GM12874 (cell line): ENCODE measurements around the gene KRTAP10-8.

ENCODE experiments used
- TF ChIP-seq, protein P1 (sequence below): IDR thresholded peaks from 2 replicates; pipeline ENCODE4 v1.5.1; 2011; ENCODE audit warnings: low read depth, mild to moderate bottlenecking, control low read depth, low read length, moderate library complexity; ENCODE audit not compliant: insufficient read depth

KRTAP10-8 gene

DNA sequence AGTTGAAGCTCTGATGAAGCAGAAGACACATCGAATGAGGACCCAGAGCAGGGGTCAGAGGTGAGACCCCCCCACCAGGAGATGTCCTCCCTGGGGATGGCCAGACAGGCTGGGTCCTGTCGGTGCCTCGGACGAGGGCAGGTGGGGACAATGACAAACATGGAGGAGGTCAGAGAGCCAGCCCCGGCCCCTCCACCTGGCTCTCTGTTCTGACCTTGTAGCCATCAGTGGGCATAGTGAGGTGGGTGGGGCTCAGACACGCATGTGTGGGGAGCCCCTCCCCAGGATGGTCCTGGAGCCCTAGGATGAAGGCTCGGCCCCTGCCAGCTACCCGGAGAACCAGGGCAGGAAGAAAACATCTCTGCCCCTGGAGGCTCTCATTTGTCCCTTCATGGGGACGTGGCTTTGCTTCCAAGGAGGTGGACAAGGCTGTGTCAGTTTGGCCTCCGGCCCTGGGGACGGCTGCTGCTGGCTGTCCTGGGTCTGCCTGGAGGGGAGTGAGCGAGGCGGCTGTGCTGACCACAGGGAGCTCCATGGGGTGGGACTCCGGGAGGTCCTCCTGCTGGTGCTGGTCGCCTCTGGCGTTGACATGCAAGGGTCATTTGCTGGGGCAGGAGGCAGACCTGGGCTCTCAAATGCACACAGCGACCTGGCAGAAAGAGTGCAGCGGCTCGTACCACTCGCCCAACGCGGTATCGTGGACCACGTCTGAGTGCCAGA is 22.1 kb upstream of the KRTAP10-8 start:
- TF ChIP-seq, protein P1, sequence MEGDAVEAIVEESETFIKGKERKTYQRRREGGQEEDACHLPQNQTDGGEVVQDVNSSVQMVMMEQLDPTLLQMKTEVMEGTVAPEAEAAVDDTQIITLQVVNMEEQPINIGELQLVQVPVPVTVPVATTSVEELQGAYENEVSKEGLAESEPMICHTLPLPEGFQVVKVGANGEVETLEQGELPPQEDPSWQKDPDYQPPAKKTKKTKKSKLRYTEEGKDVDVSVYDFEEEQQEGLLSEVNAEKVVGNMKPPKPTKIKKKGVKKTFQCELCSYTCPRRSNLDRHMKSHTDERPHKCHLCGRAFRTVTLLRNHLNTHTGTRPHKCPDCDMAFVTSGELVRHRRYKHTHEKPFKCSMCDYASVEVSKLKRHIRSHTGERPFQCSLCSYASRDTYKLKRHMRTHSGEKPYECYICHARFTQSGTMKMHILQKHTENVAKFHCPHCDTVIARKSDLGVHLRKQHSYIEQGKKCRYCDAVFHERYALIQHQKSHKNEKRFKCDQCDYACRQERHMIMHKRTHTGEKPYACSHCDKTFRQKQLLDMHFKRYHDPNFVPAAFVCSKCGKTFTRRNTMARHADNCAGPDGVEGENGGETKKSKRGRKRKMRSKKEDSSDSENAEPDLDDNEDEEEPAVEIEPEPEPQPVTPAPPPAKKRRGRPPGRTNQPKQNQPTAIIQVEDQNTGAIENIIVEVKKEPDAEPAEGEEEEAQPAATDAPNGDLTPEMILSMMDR = no peak

DNA sequence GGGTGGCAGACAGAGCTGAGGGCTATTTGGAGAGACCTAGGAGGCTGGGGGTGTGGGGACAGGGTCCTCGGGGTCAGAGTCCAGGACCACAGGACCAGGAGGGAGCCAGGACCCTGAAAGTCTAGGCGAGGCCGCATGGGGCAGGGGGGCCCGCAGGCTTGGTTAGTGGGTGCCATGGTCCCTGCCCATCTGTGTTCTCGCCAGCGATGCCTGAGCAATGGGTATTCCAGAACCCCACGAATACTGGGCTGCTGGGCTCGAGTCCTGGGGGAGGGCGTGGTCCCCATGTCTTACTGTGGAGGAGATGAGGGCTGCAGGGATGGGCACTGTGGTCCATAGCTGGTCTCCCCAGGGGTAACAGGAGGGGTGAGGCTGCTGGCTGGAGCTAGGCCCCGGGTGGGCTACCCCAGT is 21.6 kb upstream of the KRTAP10-8 start:
- TF ChIP-seq, protein P1 = no peak

DNA sequence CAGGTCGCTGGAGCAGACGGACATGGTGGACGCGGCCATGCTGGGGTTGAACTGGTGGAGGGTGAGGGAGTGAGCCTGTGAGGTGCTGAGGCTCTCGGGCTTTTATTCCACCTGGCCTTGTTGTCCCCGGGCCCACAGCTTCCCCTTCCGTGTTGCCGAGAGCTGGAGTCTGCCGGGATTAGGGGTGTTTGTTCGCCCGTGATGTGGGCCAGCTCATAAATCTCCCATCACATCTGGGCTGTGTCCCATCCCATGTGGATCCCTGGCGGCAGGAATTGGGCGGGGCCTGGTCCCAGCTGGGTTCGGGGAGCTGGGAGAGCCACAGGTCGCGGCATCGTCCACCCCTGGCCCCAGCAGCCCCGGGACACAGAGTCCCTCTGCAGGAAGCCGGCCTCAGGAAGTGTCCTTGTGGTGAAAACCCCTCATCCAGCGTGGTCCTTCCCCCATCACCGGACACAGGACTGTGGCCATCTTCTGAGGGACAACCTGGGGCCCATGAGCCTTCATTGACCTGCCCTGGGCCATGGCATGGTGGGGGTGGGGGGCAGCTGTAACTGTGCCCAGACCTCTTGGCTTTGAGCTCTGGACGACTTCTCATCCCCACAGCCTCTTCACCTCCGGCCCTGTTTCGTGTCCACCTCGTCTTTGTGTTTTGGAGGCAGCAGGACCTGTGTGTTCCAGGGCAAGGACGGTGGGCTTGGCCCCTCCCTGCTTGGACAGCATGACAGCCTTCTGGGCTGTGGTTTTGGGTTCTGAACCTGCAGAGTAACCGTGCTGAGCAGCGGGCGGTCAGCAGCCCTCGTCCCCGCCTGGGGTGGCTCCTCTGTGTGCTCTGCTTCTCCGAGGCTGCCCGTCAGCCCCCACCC is 19.2 kb upstream of the KRTAP10-8 start, which contains the start of gene KRTAP10-6:
KRTAP10-6 (minus strand) TSS at position 60 of the 866 bp plus-strand sequence; CDS start at position 39, 21 bp downstream.
- TF ChIP-seq, protein P1 = no peak

DNA sequence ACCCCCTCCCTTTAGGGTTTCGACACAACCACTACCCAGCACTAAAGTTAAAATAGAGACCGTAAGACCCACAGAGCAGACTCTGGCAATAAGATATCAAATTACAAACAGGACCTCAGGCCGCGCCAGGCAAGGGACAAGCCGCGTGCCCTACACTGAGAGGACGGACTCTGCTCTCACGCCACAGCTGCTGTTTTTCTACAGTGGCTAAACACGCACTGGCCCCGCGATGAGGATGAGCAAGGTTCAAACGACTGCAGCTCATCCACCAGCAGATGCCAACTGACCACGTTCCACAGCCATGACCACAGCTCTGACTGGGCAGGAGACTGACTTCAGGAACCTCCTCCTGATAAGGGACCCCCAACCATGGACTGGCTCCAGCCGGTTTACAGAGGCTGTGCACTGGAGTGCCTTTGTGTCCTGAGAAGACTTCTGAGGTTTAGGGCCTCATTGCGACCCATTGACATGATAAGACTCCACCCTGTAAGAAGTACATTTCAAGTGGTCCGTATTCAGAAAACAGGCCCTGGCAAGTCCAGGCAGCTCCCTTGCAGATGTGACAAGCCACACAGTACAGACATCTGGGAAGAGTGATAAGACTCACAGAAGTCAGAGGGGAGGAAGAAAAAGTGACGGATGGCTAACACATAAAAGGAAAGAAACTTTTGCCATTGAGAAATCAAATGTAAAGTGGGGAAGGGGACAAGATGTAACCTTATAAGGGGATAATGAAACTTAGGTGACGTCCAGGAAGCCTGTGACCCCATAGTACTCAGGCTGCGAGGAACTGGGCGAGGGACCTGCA is 18.1 kb upstream of the KRTAP10-8 start:
- TF ChIP-seq, protein P1 = no peak

DNA sequence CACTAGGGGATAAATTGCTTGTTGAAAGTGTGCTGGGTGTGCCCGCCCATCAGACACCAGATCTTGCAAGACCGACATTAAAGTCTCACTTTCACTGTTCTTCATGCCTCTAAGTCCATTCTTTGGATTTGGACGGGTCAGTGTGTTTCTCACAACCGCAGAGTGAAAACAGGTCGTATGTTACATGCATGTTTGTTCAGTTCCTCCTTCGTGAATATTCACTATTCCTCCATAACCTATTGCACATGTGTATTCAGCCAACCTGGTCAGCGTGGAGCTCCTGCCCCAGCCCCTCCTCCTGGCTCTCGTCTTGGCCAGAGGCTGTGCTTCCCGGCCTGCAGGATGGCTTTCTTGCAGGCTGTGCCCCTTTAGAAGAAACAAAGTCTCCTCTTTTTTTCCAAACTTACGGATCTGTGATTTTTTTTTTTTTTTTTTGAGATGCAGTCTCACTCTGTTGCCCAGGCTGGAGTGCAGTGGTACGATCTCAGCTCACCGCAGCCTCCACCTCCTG is 17.4 kb upstream of the KRTAP10-8 start:
- TF ChIP-seq, protein P1 = no peak

DNA sequence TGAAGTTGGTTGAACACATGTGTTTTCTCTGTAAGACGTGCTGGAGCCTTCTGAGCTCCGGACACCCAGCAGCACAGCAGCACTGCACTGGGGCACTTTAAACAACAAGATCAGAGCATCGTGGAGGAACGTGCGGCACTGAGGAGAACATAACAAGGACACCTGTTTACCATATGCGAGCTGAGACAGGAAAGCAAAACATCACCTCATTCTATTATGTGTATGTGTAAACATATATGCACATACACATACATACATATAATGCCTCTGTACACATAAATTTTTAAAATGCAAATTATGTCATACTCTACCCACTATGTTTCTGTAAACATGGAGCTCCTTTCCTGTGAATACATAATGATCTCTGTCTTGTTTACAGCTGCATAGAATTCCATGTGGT is 16.4 kb upstream of the KRTAP10-8 start:
- TF ChIP-seq, protein P1 = no peak
